SK-N-SH treated with all-trans-retinoic acid at 6 μM for 48 hours (cell line): Measurements from ENCODE around the gene TBC1D2B.

Experiments used
- ATAC-seq: fragments of 200-7000 bp; cut with Tn5 transposase; 3 replicates; pipeline ENCODE4 v1.9.1; 2020; ENCODE audit warnings: mild to moderate bottlenecking, moderate library complexity
- ARNTL ChIP-seq: fragments of 450-650 bp; formaldehyde crosslinking; IDR thresholded peaks from 2 replicates; pipeline ENCODE4 v1.5.0; 2020; ENCODE audit warnings: low read depth, mild to moderate bottlenecking, moderate library complexity, borderline replicate concordance
- BACH2 ChIP-seq: fragments of 250-450 bp; sonication (Bioruptor Pico); IDR thresholded peaks from 2 replicates; pipeline ENCODE4 v1.9.0; 2021; ENCODE audit warnings: mild to moderate bottlenecking, borderline replicate concordance
- CSRNP3 ChIP-seq: fragments of 250-450 bp; sonication (Bioruptor Pico); IDR thresholded peaks from 2 replicates; pipeline ENCODE4 v1.5.1; 2021; ENCODE audit warnings: mild to moderate bottlenecking, moderate library complexity
- GLIS3 ChIP-seq: fragments of 250-450 bp; sonication (Bioruptor Pico); IDR thresholded peaks from 2 replicates; pipeline ENCODE4 v1.5.0; 2020; ENCODE audit warnings: mild to moderate bottlenecking, moderate library complexity
- ISL1 ChIP-seq: fragments of 250-450 bp; sonication (Bioruptor Pico); IDR thresholded peaks from 2 replicates; pipeline ENCODE4 v2.1.2; 2022; ENCODE audit warnings: mild to moderate bottlenecking, moderate library complexity
- PATZ1 ChIP-seq: fragments of 250-450 bp; sonication (Bioruptor Pico); IDR thresholded peaks from 2 replicates; pipeline ENCODE4 v1.8.0; 2020; ENCODE audit warnings: mild to moderate bottlenecking, moderate library complexity, borderline replicate concordance
- PPARA ChIP-seq: fragments of 250-450 bp; sonication (Bioruptor Pico); IDR thresholded peaks from 2 replicates; pipeline ENCODE4 v1.5.0; 2020; ENCODE audit warnings: mild to moderate bottlenecking, borderline replicate concordance
- SNAI2 ChIP-seq: fragments of 250-450 bp; sonication (Bioruptor Pico); IDR thresholded peaks from 2 replicates; pipeline ENCODE4 v1.5.0; 2020; ENCODE audit warnings: mild to moderate bottlenecking, moderate library complexity
- TCF4 ChIP-seq: fragments of 250-450 bp; sonication (Bioruptor Pico); IDR thresholded peaks from 2 replicates; pipeline ENCODE4 v1.8.0; 2021; ENCODE audit warnings: mild to moderate bottlenecking, moderate library complexity, borderline replicate concordance
- TOX ChIP-seq: fragments of 250-450 bp; sonication (Bioruptor Pico); IDR thresholded peaks from 2 replicates; pipeline ENCODE4 v1.8.0; 2021; ENCODE audit warnings: mild to moderate bottlenecking, moderate library complexity, borderline replicate concordance
- ZC3H10 ChIP-seq: fragments of 250-450 bp; sonication (Bioruptor Pico); IDR thresholded peaks from 2 replicates; pipeline ENCODE4 v1.5.1; 2021; ENCODE audit warnings: mild to moderate bottlenecking, moderate library complexity
- ZFP3 ChIP-seq: fragments of 250-450 bp; sonication (Bioruptor Pico); IDR thresholded peaks from 2 replicates; pipeline ENCODE4 v1.5.0; 2020; ENCODE audit warnings: mild to moderate bottlenecking, moderate library complexity
- ZFP30 ChIP-seq: fragments of 450-650 bp; formaldehyde crosslinking; IDR thresholded peaks from 2 replicates; pipeline ENCODE4 v1.5.0; 2022; ENCODE audit warnings: mild to moderate bottlenecking, moderate library complexity
- ZNF565 ChIP-seq: fragments of 450-650 bp; formaldehyde crosslinking; conservative IDR thresholded peaks from 2 replicates; pipeline ENCODE4 v1.5.0; 2020; ENCODE audit warnings: low read depth, mild to moderate bottlenecking, moderate library complexity
- ZNF70 ChIP-seq: fragments of 450-650 bp; formaldehyde crosslinking; IDR thresholded peaks from 2 replicates; pipeline ENCODE4 v1.5.0; 2020; ENCODE audit warnings: mild to moderate bottlenecking, moderate library complexity
- ZNF8 ChIP-seq: fragments of 450-650 bp; formaldehyde crosslinking; IDR thresholded peaks from 2 replicates; pipeline ENCODE4 v1.5.0; 2020; ENCODE audit warnings: mild to moderate bottlenecking, moderate library complexity
- TF ChIP-seq, protein P1 (sequence below): fragments of 250-450 bp; sonication (Bioruptor Pico); IDR thresholded peaks from 2 replicates; pipeline ENCODE4 v1.5.1; 2020; ENCODE audit warnings: low read depth, mild to moderate bottlenecking, moderate library complexity
- TF ChIP-seq, protein P2 (sequence below): fragments of 250-450 bp; sonication (Bioruptor Pico); IDR thresholded peaks from 2 replicates; pipeline ENCODE4 v1.5.0; 2020; ENCODE audit warnings: mild to moderate bottlenecking, moderate library complexity

TBC1D2B gene

DNA sequence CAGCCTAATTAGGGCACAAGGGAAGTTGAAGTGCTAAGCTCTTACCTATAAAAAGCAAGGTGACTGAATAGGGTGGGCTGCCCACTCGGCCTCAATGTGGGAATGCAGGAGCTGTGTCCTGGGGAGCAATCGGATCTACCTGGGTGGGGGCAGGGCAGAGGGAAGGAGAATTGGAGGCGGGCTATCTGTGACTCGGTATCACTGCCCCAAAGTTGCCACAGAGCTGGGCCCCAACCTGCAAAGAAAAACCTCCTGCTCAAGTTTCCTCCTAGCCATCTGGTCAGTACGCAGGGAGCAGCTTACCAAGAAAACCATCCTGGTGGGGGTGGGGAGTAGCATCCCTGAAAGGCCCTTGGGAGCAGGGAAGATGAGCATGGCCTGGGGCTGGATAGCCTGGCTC, 43.0 kb upstream of the TBC1D2B start (continued):
- TF ChIP-seq CSRNP3 (CRISPR knock-in tag) (no peak), SNAI2 (no peak), PPARA (CRISPR knock-in tag) (no peak), ISL1 (CRISPR knock-in tag) (no peak)
- TF ChIP-seq, all 23 proteins: peak for 0

GRCh38 chr15:78112551-78112950, 35.0 kb upstream of the TBC1D2B start:
- ATAC-seq: no peak
- TF ChIP-seq BACH2 (no peak), GLIS3 (CRISPR knock-in tag) (no peak), PPARA (CRISPR knock-in tag) (no peak), ZFP30 (CRISPR knock-in tag) (no peak), ARNTL (CRISPR knock-in tag) (no peak), TOX (CRISPR knock-in tag) (no peak), SNAI2 (no peak), ZFP3 (CRISPR knock-in tag) (no peak), ZNF565 (CRISPR knock-in tag) (no peak), PATZ1 (CRISPR knock-in tag) (no peak), ZNF70 (CRISPR knock-in tag) (no peak), ZNF8 (CRISPR knock-in tag) (no peak)
- TF ChIP-seq, protein P1, sequence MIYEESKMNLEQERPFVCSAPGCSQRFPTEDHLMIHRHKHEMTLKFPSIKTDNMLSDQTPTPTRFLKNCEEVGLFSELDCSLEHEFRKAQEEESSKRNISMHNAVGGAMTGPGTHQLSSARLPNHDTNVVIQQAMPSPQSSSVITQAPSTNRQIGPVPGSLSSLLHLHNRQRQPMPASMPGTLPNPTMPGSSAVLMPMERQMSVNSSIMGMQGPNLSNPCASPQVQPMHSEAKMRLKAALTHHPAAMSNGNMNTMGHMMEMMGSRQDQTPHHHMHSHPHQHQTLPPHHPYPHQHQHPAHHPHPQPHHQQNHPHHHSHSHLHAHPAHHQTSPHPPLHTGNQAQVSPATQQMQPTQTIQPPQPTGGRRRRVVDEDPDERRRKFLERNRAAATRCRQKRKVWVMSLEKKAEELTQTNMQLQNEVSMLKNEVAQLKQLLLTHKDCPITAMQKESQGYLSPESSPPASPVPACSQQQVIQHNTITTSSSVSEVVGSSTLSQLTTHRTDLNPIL (CRISPR knock-in tag): no peak

DNA sequence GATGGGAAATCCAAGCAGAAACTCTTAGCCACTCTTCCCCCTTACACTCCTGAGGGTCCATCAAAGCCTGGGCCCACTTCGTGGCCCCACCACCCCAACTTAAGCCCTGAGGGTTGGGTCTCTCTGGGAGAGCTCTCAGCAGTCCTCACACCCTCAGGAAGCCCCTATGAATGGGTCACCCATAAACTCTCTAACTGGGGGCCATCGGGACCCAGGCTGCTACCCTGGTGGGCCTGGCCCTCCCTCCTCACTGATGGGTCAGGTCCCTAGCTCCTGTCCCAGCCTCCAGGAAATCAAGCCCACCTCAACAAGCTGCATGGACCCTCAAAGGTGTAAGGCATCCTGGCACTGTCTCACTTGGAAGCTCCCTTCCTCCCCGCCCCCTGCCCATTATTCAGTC, 34.3 kb upstream of the TBC1D2B start:
- TF ChIP-seq GLIS3 (CRISPR knock-in tag): no peak
- no peak for TF ChIP-seq ZNF70 (CRISPR knock-in tag)
- TF ChIP-seq ARNTL (CRISPR knock-in tag): no peak
- TF ChIP-seq ZC3H10: no peak
- TF ChIP-seq ZNF8 (CRISPR knock-in tag): no peak
- TF ChIP-seq, protein P1 (CRISPR knock-in tag): no peak
- no peak for TF ChIP-seq SNAI2
- no peak for TF ChIP-seq TCF4 (CRISPR knock-in tag)
- no peak for TF ChIP-seq TOX (CRISPR knock-in tag)
- TF ChIP-seq, protein P2, sequence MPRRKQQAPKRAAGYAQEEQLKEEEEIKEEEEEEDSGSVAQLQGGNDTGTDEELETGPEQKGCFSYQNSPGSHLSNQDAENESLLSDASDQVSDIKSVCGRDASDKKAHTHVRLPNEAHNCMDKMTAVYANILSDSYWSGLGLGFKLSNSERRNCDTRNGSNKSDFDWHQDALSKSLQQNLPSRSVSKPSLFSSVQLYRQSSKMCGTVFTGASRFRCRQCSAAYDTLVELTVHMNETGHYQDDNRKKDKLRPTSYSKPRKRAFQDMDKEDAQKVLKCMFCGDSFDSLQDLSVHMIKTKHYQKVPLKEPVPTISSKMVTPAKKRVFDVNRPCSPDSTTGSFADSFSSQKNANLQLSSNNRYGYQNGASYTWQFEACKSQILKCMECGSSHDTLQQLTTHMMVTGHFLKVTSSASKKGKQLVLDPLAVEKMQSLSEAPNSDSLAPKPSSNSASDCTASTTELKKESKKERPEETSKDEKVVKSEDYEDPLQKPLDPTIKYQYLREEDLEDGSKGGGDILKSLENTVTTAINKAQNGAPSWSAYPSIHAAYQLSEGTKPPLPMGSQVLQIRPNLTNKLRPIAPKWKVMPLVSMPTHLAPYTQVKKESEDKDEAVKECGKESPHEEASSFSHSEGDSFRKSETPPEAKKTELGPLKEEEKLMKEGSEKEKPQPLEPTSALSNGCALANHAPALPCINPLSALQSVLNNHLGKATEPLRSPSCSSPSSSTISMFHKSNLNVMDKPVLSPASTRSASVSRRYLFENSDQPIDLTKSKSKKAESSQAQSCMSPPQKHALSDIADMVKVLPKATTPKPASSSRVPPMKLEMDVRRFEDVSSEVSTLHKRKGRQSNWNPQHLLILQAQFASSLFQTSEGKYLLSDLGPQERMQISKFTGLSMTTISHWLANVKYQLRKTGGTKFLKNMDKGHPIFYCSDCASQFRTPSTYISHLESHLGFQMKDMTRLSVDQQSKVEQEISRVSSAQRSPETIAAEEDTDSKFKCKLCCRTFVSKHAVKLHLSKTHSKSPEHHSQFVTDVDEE (CRISPR knock-in tag): no peak
- no peak for TF ChIP-seq PATZ1 (CRISPR knock-in tag)
- TF ChIP-seq PPARA (CRISPR knock-in tag): no peak
- ATAC-seq: no peak
